Measurements from ENCODE around the gene MARK1. TPM values are rescaled to one million over a fixed set of nuclear protein-coding genes. Genes with fewer than 3 reads are reported as not detected.

MARK1 gene
- total and polyA plus RNA-seq, 2 experiments from 2014 or later = 11.1 to 13.6 TPM

GRCh38 chr1:220487297-220487820 lies 40.6 kb upstream of the MARK1 start:
- Histone ChIP-seq H3K4me2 (no peak overlapping the region), H3K79me2 (replicated peaks; ENCODE audit: insufficient read depth) (no peaks in the 10 kb centered on the region), H2AFZ (no peak overlapping the region), H3K27ac (ENCODE audit: low read depth) (no peak overlapping the region), H4K20me1 (replicated peaks; ENCODE audit: insufficient read depth) (no peaks in the 10 kb centered on the region), H3K27me3 (ENCODE audit: insufficient read depth) (no peaks in the 10 kb centered on the region), H3K36me3 (ENCODE audit: insufficient read depth) (no peaks in the 10 kb centered on the region), H3K4me1 (ENCODE audit: insufficient read depth) (no peaks in the 10 kb centered on the region), H3K4me3 (no peak overlapping the region), H3F3A (replicated peaks; ENCODE audit: low read depth) (no peaks in the 10 kb centered on the region), H3K9me2 (ENCODE audit: insufficient read depth) (no peaks in the 10 kb centered on the region)
- Mint-ChIP-seq H3K9me3 (no peaks in the 10 kb centered on the region), H3K4me3 (no peak overlapping the region), H3K36me3 (ENCODE audit: low read depth) (no peaks in the 10 kb centered on the region), H3K27ac (no peak overlapping the region), H3K4me1 (peaks cover 9% of the 10 kb centered on the region; the same call in 2 of the 3 replicates), H3K27me3 (ENCODE audit: insufficient read depth, low read depth, poor library complexity) (peaks cover 1% of the 10 kb centered on the region)
- TF ChIP-seq CREB1 (CRISPR knock-in tag; IDR thresholded peaks at IDR 0.05; ENCODE audit: low read depth) = peak; percentile 71
- no peak for TF ChIP-seq CTCF (conservative IDR thresholded peaks at IDR 0.05; ENCODE audit: low read depth in 2 of 2)
- ATAC-seq = no peak; the same call in 1 of the 3 replicates
- peak; percentile 47 for DNase-seq (ENCODE audit: low spot score)

- Mint-ChIP-seq H3K27me3 (ENCODE audit: insufficient read depth, low read depth, poor library complexity) (peaks cover 2% of the 10 kb centered on the region), H3K4me3 (no peak overlapping the region)
- no peak for TF ChIP-seq POLR2AphosphoS5 (IDR thresholded peaks at IDR 0.05; ENCODE audit: low read depth)
- no peak for TF ChIP-seq ZNF462 (CRISPR knock-in tag; IDR thresholded peaks at IDR 0.05)
- TF ChIP-seq STAT1 (IDR thresholded peaks at IDR 0.05; ENCODE audit: unreplicated experiment) = no peak
- no peak for TF ChIP-seq EZH2phosphoT487 (IDR thresholded peaks at IDR 0.05; ENCODE audit: unreplicated experiment)
- TF ChIP-seq ZNF331 (CRISPR knock-in tag; IDR thresholded peaks at IDR 0.05; ENCODE audit: low read depth) = no peak
- TF ChIP-seq CREB1 (CRISPR knock-in tag; IDR thresholded peaks at IDR 0.05; ENCODE audit: low read depth) = no peak
- TF ChIP-seq REST (IDR thresholded peaks at IDR 0.05; ENCODE audit: unreplicated experiment) = no peak
- TF ChIP-seq ETS1 (IDR thresholded peaks at IDR 0.05) = no peak
These were observed 36.0 kb upstream of the MARK1 start for GRCh38 chr1:220491891-220492290.

More at GRCh38 chr1:220491891-220492290, 36.0 kb upstream of the MARK1 start:
- H3K9me3 Mint-ChIP-seq = no peaks in the 10 kb centered on the region
- Histone ChIP-seq H2AFZ (0 out of 2 replicates have a peak overlapping the region, but pooled peaks have one; percentile 28), H3K4me2 (no peak overlapping the region), H3K79me2 (replicated peaks; ENCODE audit: insufficient read depth) (no peaks in the 10 kb centered on the region), H3K4me1 (ENCODE audit: insufficient read depth) (no peaks in the 10 kb centered on the region), H3K9me2 (ENCODE audit: insufficient read depth) (no peaks in the 10 kb centered on the region), H4K20me1 (replicated peaks; ENCODE audit: insufficient read depth) (no peaks in the 10 kb centered on the region), H3K4me3 (no peak overlapping the region), H3F3A (replicated peaks; ENCODE audit: low read depth) (no peaks in the 10 kb centered on the region), H3K36me3 (ENCODE audit: insufficient read depth) (no peaks in the 10 kb centered on the region), H3K27ac (ENCODE audit: low read depth) (no peak overlapping the region), H3K27me3 (ENCODE audit: insufficient read depth) (no peaks in the 10 kb centered on the region)
- H3K36me3 Mint-ChIP-seq (ENCODE audit: low read depth) = no peaks in the 10 kb centered on the region
- DNase-seq (ENCODE audit: low spot score) = no peak
- no peak for ATAC-seq
- H3K4me1 Mint-ChIP-seq = peaks cover 3% of the 10 kb centered on the region; the same call in 1 of the 3 replicates
- H3K27ac Mint-ChIP-seq = no peak overlapping the region
